Gastroesophageal sphincter (tissue), 4 donors: ENCODE results near the gene IL17RC. TPM values are rescaled to one million over a fixed set of nuclear protein-coding genes. Genes with fewer than 3 reads are reported as not detected.

Experiments
- ATAC-seq: fragments of 150-250 bp; one replicate; pipeline ENCODE4 v1.9.1; 2016; ENCODE audit warnings: mild to moderate bottlenecking, moderate library complexity
- H3K27ac ChIP-seq, 4 donors: fragments of 200-600 bp; sonication (generic) in 3 of 4; 1 replicate in 3 of 4; 2 replicates in 1 of 4; pipeline ENCODE4 v1.5.1; 2016 to 2019
- H3K27me3 ChIP-seq: fragments of 200-600 bp; sonication (generic); one replicate; pipeline ENCODE4 v1.5.1; 2019
- H3K36me3 ChIP-seq, 2 donors: fragments of 200-600 bp; sonication (generic); one replicate each; pipeline ENCODE4 v1.5.1; 2019; ENCODE audit warnings: control low read depth in 1 of 2
- H3K4me1 ChIP-seq, 3 donors: fragments of 200-600 bp; sonication (generic); 1 replicate in 2 of 3; 2 replicates in 1 of 3; pipeline ENCODE4 v1.5.1; 2016 to 2019; ENCODE audit warnings: control low read depth in 2 of 3
- H3K4me3 ChIP-seq, 2 donors: fragments of 200-600 bp; sonication (generic); one replicate each; pipeline ENCODE4 v1.5.1; 2019; ENCODE audit warnings: mild to moderate bottlenecking in 1 of 2, moderate library complexity in 1 of 2
- H3K9me3 ChIP-seq, 3 donors: fragments of 200-600 bp; sonication (generic); one replicate each; pipeline ENCODE4 v1.5.1; 2017 to 2019; ENCODE audit warnings: control low read depth in 2 of 3
- EP300 ChIP-seq: sonication (generic); formaldehyde crosslinking; IDR thresholded peaks from one replicate; pipeline ENCODE4 v1.6.1; 2017; ENCODE audit warnings: antibody characterized with exemption, mild to moderate bottlenecking
- POLR2A ChIP-seq, 2 donors: fragments of 450-650 bp; IDR thresholded peaks; one replicate each; pipeline ENCODE4 v1.6.1; 2017; ENCODE audit warnings: antibody characterized with exemption in 2 of 2, mild to moderate bottlenecking in 2 of 2, moderate library complexity in 1 of 2
- POLR2AphosphoS5 ChIP-seq: sonication (generic); formaldehyde crosslinking; IDR thresholded peaks from one replicate; pipeline ENCODE4 v1.6.1; 2017; ENCODE audit warnings: antibody characterized with exemption
- WGBS, 2 donors: methylation state at CpG; one replicate each; pipeline ENCODE4 v1.1.5; 2018; ENCODE audit warnings: low coverage in 1 of 2; 5-methylcytosine and 5-hydroxymethylcytosine counted together
- total RNA-seq, 4 donors: library from RNA; depleted of rRNA; stranded (reverse); fragments of >200 nt; gene quantifications; one replicate each; pipeline ENCODE4 v1.1.0, GENCODE V29; 2016
- TF ChIP-seq, protein P1 (sequence below), 4 experiments: fragments of 200-600 bp in 2 of 4; fragments of 450-650 bp in 2 of 4; sonication (generic) in 1 of 4; IDR thresholded peaks; one replicate each; pipeline ENCODE4 v1.5.1; 2017 to 2019; ENCODE audit warnings: antibody characterized with exemption in 4 of 4, mild to moderate bottlenecking in 2 of 4, moderate library complexity in 2 of 4

IL17RC gene
- total RNA-seq, 4 donors from 2014 or later, result 31.0 to 64.0 (median 52.8) TPM

DNA sequence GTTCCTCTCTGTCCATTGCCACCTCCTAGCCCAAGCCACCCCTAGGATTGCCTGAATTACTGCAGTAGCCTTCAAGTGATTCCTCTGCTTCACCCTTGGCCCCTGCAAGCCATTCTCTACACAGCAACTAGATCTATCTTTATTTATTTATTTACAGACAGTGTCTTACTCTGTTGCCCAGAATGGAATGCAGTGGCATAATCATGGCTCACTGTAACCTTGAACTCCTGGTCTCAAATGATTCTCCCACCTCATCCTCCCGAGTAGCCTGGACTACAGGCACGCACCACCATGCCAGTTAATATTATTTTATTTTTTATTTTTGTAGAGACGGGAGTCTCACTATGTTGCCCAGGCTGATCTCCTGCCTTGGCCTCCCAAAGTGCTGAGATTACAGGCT is 28.4 kb upstream of the IL17RC start:
- no peaks in the 10 kb centered on the region for H3K27me3 ChIP-seq
- WGBS, 2 donors, result 85% methylated on average over 3 of the region's 3 CpGs; no CpG with 5 or more reads in 1 of the 2 donors
- H3K9me3 ChIP-seq, result no peaks in the 10 kb centered on the region

GRCh38 chr3:9889405-9889804 is 27.5 kb upstream of the IL17RC start:
- Histone ChIP-seq H3K27ac (peak overlapping the region in 2 of 4 donors; percentile 97 to 99), H3K4me3 (no peak overlapping the region), H3K9me3 (no peaks in the 10 kb centered on the region), H3K27me3 (no peaks in the 10 kb centered on the region), H3K36me3 (peaks cover 0 to 16% of the 10 kb centered on the region in 2 donors), H3K4me1 (peaks cover 0 to 39% (median 0%) of the 10 kb centered on the region in 3 donors)
- ATAC-seq, result no peak
- TF ChIP-seq EP300, result no peak
- TF ChIP-seq, protein P1, sequence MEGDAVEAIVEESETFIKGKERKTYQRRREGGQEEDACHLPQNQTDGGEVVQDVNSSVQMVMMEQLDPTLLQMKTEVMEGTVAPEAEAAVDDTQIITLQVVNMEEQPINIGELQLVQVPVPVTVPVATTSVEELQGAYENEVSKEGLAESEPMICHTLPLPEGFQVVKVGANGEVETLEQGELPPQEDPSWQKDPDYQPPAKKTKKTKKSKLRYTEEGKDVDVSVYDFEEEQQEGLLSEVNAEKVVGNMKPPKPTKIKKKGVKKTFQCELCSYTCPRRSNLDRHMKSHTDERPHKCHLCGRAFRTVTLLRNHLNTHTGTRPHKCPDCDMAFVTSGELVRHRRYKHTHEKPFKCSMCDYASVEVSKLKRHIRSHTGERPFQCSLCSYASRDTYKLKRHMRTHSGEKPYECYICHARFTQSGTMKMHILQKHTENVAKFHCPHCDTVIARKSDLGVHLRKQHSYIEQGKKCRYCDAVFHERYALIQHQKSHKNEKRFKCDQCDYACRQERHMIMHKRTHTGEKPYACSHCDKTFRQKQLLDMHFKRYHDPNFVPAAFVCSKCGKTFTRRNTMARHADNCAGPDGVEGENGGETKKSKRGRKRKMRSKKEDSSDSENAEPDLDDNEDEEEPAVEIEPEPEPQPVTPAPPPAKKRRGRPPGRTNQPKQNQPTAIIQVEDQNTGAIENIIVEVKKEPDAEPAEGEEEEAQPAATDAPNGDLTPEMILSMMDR (IDR thresholded peaks at IDR 0.05), result no peak
- 74 to 76% methylated on average over 5 of the region's 5 CpGs for whole genome bisulfite sequencing, 2 donors

More for the DNA sequence above, 28.4 kb upstream of the IL17RC start:
- TF ChIP-seq EP300 (no peak), POLR2A (IDR thresholded peaks at IDR 0.05) (no peak), POLR2AphosphoS5 (no peak)
- TF ChIP-seq, protein P1 (IDR thresholded peaks at IDR 0.05), result no peak
- Histone ChIP-seq H3K36me3 (peaks cover 0 to 12% of the 10 kb centered on the region in 2 donors), H3K4me3 (no peak overlapping the region), H3K4me1 (peaks cover 0 to 30% (median 0%) of the 10 kb centered on the region in 3 donors), H3K27ac (no peak overlapping the region)
- no peak for ATAC-seq

GRCh38 chr3:9890249-9891071 is 26.4 kb upstream of the IL17RC start, which contains the start of gene JAGN1:
JAGN1 (plus strand) TSS chr3:9890610; CDS start chr3:9890723, 113 bp downstream.
- TF ChIP-seq, protein P1 (IDR thresholded peaks at IDR 0.05), result no peak
- TF ChIP-seq POLR2AphosphoS5, result peak; percentile 96
- TF ChIP-seq POLR2A (IDR thresholded peaks at IDR 0.05), result peak; percentile 88 to 92
- Histone ChIP-seq H3K36me3 (peaks cover 0 to 16% of the 10 kb centered on the region in 2 donors), H3K4me1 (peaks cover 0 to 39% (median 0%) of the 10 kb centered on the region in 3 donors), H3K9me3 (no peaks in the 10 kb centered on the region), H3K27me3 (no peaks in the 10 kb centered on the region), H3K27ac (peak within 1 kb of the TSS; percentile 95 to 99 (median 98)), H3K4me3 (peak within 1 kb of the TSS; percentile 91)
- peak; percentile 96 for ATAC-seq
- WGBS, 2 donors, result 0 to 11% methylated on average over 3 to 6 of the region's 62 CpGs

GRCh38 chr3:9891072-9891622 is 25.8 kb upstream of the IL17RC start:
- peak overlapping the region; percentile 91 for H3K4me3 ChIP-seq

More at GRCh38 chr3:9891072-9891622, 25.8 kb upstream of the IL17RC start:
- TF ChIP-seq POLR2A (IDR thresholded peaks at IDR 0.05), result no peak
- TF ChIP-seq, protein P1 (IDR thresholded peaks at IDR 0.05), result no peak
- no peak for TF ChIP-seq POLR2AphosphoS5
- no peak for TF ChIP-seq EP300
- no peaks in the 10 kb centered on the region for H3K27me3 ChIP-seq
- peaks cover 0 to 39% (median 0%) of the 10 kb centered on the region in 3 donors for H3K4me1 ChIP-seq
- no peaks in the 10 kb centered on the region for H3K9me3 ChIP-seq
- WGBS, 2 donors, result 5 to 13% methylated on average over 7 to 12 of the region's 12 CpGs
- peaks cover 0 to 16% of the 10 kb centered on the region in 2 donors for H3K36me3 ChIP-seq
- peak overlapping the region; percentile 95 to 99 (median 98) for H3K27ac ChIP-seq
- ATAC-seq, result no peak
